ENCODE data around the gene SLMAP. TPM values are rescaled to one million over a fixed set of nuclear protein-coding genes. Genes with fewer than 3 reads are reported as not detected.

SLMAP gene
- total RNA-seq, 1 donor, result 44.1 TPM

- TF ChIP-seq CTCF (IDR thresholded peaks at IDR 0.05; ENCODE audit: insufficient read depth, low read length), result no peak
- no peak overlapping the region for H3K4me3 ChIP-seq (ENCODE audit: low read depth, low read length)
- DNase-seq (ENCODE audit: low read depth), result no peak
Measured at GRCh38 chr3:57735405-57735804, 20.7 kb upstream of the SLMAP start.

GRCh38 chr3:57737840-57738239 lies 18.3 kb upstream of the SLMAP start:
- no peak overlapping the region for H3K4me3 ChIP-seq (ENCODE audit: low read depth, low read length)
- no peak for TF ChIP-seq CTCF (IDR thresholded peaks at IDR 0.05; ENCODE audit: insufficient read depth, low read length)
- DNase-seq (ENCODE audit: low read depth), result no peak

- DNase-seq (ENCODE audit: low read depth), result no peak
- no peak overlapping the region for H3K4me3 ChIP-seq (ENCODE audit: low read depth, low read length)
- no peak for TF ChIP-seq CTCF (IDR thresholded peaks at IDR 0.05; ENCODE audit: insufficient read depth, low read length)
Measured at GRCh38 chr3:57738391-57738790, 17.7 kb upstream of the SLMAP start.

GRCh38 chr3:57740027-57740426 lies 16.1 kb upstream of the SLMAP start:
- H3K4me3 ChIP-seq (ENCODE audit: low read depth, low read length), result no peak overlapping the region
- no peak for TF ChIP-seq CTCF (IDR thresholded peaks at IDR 0.05; ENCODE audit: insufficient read depth, low read length)
- no peak for DNase-seq (ENCODE audit: low read depth)

GRCh38 chr3:57743496-57743895 lies 12.6 kb upstream of the SLMAP start:
- DNase-seq (ENCODE audit: low read depth), result no peak
- no peak for TF ChIP-seq CTCF (IDR thresholded peaks at IDR 0.05; ENCODE audit: insufficient read depth, low read length)

GRCh38 chr3:57745101-57745500 lies 11.0 kb upstream of the SLMAP start:
- no peak for DNase-seq (ENCODE audit: low read depth)
- no peak for TF ChIP-seq CTCF (IDR thresholded peaks at IDR 0.05; ENCODE audit: insufficient read depth, low read length)
- H3K4me3 ChIP-seq (ENCODE audit: low read depth, low read length), result no peak overlapping the region

More at GRCh38 chr3:57743496-57743895, 12.6 kb upstream of the SLMAP start:
- H3K4me3 ChIP-seq (ENCODE audit: low read depth, low read length), result no peak overlapping the region
